ENCODE results near the gene DNAAF2.
"Not testable (repeated sequence)": the region's sequence is repeated elsewhere in the genome, so short reads cannot be mapped to it uniquely, and the experiment has no call there.

DNAAF2 gene, protein sequence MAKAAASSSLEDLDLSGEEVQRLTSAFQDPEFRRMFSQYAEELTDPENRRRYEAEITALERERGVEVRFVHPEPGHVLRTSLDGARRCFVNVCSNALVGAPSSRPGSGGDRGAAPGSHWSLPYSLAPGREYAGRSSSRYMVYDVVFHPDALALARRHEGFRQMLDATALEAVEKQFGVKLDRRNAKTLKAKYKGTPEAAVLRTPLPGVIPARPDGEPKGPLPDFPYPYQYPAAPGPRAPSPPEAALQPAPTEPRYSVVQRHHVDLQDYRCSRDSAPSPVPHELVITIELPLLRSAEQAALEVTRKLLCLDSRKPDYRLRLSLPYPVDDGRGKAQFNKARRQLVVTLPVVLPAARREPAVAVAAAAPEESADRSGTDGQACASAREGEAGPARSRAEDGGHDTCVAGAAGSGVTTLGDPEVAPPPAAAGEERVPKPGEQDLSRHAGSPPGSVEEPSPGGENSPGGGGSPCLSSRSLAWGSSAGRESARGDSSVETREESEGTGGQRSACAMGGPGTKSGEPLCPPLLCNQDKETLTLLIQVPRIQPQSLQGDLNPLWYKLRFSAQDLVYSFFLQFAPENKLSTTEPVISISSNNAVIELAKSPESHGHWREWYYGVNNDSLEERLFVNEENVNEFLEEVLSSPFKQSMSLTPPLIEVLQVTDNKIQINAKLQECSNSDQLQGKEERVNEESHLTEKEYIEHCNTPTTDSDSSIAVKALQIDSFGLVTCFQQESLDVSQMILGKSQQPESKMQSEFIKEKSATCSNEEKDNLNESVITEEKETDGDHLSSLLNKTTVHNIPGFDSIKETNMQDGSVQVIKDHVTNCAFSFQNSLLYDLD

DNA sequence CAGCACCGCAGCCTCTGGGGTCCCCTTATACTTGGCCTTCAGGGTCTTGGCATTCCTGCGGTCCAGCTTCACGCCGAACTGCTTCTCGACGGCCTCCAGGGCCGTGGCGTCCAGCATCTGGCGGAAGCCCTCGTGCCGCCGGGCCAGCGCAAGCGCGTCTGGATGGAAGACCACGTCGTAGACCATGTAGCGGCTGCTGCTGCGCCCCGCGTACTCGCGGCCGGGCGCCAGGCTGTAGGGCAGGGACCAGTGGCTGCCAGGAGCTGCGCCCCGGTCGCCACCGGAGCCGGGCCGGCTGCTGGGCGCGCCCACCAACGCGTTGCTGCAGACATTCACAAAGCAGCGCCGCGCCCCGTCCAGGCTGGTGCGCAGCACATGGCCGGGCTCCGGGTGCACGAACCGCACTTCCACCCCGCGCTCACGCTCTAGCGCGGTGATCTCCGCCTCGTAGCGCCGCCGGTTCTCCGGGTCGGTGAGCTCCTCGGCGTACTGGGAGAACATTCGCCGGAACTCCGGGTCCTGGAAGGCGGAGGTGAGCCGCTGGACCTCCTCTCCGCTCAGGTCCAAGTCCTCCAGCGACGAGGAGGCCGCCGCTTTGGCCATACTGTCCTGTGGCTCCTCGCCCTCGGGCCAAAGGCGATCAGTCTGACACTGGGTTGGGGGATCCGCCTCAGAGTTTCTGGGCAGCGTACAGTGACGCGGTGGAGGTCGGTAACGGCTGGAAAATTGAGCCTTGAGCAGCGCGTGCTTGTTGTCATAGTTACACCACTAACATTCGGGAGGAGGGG, at the start of gene DNAAF2:
DNAAF2 (minus strand) TSS at position 698 of the 788 bp plus-strand sequence; CDS start at position 603, 95 bp downstream.
- peak; percentile 41 to 52 for DNase-seq (ENCODE audit: low read depth in 1 of 2, low spot score in 1 of 2)

DNA sequence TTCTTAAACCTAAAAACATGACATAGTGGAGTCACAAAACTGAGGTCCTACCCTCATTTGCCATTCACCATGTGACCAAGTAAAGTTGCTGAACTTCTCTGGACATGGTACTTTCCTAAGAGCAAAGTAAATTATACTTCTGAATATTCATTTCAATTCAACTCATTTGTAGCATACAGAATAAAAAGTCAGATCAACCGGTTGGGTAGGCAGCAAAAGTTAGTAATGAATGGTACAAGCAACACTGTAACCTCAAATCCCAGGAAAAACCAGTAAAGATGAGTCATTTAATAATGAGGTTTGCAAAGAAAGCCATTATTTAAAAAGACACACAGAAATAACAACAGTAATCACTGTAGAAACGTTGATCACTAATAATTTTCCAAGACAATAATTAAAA, 44.2 kb upstream of the DNAAF2 start:
- DNase-seq (ENCODE audit: low read depth in 1 of 2, low spot score in 1 of 2) = no peak

GRCh38 chr14:49677643-49678042, 42.6 kb upstream of the DNAAF2 start:
- DNase-seq (ENCODE audit: low read depth in 1 of 2, low spot score in 1 of 2) = no peak

DNA sequence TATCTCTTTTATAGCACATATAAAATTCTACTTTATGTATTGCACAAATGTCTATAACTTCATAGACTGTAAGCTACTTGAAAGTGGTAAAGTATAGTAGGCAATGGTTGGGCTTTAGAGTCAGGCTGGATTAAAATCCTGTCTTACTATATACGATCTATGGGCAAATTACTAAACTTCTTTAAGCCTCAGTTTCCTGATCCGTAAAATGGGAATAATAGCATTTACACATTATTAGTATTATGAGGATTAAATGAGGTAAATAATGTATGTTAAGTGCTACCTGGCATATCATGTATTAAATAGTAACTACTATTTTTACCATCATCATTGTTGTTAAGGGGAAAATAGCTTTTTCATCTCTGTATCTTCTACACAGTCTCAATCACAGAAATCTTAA, 38.5 kb upstream of the DNAAF2 start:
- no peak for DNase-seq (ENCODE audit: low read depth in 1 of 2, low spot score in 1 of 2)

GRCh38 chr14:49670475-49670874, 35.4 kb upstream of the DNAAF2 start:
- no peak for DNase-seq (ENCODE audit: low read depth in 1 of 2, low spot score in 1 of 2)

DNA sequence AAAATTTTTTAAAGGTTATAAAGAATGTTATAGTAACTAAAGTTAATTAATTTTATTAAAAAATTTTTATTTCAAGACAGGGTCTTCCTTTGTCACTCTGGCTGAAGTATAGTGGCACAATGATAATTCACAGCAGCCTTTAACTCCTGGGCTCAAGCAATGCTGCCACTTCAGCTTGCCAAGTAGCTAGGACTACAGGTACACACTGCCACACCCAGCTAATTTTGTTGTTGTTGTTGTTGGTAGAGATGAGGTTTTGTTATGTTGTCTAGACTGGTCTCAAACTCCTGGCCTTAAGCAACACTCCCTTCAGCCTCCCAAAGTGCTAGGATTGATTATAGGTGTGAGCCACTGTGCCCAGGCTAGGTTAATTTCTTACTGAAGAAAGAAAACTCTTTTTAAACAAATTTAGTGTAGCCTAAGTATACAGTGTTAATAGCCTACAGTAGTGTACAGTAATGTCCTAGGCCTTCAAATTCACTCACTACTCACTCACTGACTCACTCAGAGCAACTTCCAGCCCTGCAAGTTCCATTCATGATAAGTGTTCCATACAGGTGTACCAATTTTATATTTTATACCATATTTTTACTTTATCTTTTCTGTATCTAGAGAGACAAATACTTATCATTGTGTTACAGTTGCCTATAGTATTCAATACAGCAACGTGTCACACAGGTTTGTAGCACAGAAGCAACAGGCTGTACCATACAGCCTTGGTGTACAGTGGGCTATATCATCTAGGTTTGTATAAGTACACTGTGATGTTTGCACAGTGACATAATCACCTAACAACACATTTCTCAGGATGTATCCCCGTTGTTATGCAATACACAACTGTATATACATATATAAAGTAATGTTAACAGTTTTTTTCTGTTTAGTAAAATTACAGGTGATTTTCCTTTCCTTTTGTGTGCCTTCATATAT, 24.7 kb upstream of the DNAAF2 start:
- no peak for DNase-seq (ENCODE audit: low read depth in 1 of 2, low spot score in 1 of 2)

- DNase-seq (ENCODE audit: low read depth in 1 of 2, low spot score in 1 of 2) = not testable (repeated sequence)
Observed at GRCh38 chr14:49657500-49657899, 22.5 kb upstream of the DNAAF2 start.

- DNase-seq (ENCODE audit: low read depth in 1 of 2, low spot score in 1 of 2) = no peak
Observed at GRCh38 chr14:49654511-49654910, 19.5 kb upstream of the DNAAF2 start.

DNA sequence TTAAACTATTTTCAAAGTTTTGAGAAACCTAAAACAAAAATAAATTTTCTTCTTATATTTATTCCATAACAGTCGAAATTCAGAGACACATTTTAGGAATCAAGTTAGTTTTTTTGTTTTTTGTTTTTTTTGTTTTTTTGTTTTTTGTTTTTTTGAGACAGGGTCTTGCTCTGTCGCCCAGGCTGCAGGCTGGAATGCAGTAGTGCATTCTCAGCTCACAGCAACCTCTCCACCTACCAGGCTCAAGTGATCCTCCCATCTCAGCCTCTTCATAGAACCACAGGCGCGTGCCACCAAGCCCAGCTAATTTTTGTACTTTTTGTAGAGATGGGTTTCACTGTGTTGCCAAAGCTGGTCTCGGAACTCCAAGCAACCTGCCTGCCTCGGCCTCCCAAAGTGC, 18.5 kb upstream of the DNAAF2 start:
- no peak for DNase-seq (ENCODE audit: low read depth in 1 of 2, low spot score in 1 of 2)

DNA sequence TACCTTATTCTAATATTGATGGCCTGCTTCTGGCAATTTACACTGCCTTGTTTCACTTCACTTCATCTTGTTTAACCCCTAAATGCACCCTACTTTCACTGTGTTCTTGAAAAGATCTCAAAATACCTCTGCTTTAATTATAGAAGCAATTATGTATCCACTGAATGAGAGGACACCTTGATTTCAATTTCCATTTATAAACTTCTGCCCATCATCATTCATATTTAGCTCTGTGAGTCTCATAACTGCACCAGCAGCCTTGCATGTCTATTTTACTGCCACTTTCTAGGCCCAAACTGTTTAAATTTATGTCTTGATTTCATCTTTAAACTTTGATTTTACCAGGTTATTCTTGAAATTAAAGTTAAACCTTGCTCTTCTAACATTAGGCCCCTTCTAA, 7.1 kb upstream of the DNAAF2 start:
- DNase-seq (ENCODE audit: low read depth in 1 of 2, low spot score in 1 of 2) = no peak

- no peak for DNase-seq (ENCODE audit: low read depth in 1 of 2, low spot score in 1 of 2)
Observed at GRCh38 chr14:49641697-49642129, 6.7 kb upstream of the DNAAF2 start.

- DNase-seq (ENCODE audit: low read depth in 1 of 2, low spot score in 1 of 2) = no peak
Observed at GRCh38 chr14:49640540-49641417, 5.7 kb upstream of the DNAAF2 start.

DNA sequence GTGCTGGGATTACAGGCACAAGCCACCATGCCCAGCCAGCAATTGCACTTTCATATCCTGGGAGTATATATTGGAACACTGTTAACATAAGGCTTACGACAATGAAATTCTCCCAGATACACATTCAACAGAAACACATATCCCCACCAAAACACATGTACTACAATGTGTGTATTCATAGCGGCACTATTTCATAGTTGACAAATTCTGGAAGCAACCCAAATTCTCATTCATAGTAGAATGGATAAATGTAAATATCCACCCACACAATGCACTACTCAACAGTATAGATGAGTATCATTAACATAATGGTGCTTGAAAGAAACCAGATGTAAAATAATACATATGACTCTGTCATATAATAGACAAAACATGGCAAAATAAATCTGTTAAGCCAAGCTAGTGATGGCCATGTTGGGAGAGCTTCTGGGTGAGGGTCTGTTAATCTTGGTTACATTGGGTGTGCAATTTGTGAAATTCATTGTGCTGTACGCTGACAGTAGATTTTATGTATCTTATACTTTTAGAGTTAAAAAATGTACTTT, 2.6 kb upstream of the DNAAF2 start:
- no peak for DNase-seq (ENCODE audit: low read depth in 1 of 2, low spot score in 1 of 2)

GRCh38 chr14:49636866-49637265, 1.8 kb upstream of the DNAAF2 start:
- DNase-seq (ENCODE audit: low read depth in 1 of 2, low spot score in 1 of 2) = no peak

DNA sequence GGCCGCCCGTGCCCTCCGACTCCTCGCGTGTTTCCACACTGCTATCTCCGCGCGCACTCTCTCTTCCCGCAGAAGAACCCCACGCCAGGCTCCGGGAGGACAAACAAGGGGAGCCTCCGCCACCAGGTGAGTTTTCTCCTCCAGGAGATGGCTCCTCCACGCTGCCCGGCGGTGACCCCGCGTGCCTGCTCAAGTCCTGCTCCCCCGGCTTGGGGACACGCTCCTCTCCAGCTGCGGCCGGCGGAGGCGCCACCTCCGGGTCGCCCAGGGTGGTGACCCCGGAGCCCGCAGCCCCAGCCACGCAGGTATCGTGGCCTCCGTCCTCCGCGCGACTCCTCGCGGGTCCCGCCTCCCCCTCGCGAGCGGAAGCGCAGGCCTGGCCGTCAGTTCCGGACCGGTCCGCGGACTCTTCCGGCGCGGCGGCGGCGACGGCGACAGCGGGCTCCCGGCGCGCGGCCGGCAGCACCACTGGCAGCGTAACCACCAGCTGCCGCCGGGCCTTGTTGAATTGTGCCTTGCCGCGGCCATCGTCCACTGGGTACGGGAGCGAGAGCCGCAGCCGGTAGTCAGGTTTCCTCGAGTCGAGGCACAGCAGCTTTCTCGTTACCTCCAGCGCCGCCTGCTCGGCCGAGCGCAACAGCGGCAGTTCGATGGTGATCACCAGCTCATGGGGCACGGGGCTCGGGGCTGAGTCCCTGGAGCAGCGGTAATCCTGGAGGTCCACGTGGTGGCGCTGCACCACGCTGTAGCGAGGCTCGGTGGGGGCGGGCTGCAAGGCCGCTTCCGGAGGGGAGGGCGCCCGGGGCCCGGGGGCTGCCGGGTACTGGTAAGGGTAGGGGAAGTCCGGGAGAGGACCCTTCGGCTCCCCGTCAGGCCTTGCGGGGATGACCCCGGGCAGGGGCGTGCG, 1.2 kb downstream of the DNAAF2 start:
- peak; percentile 88 to 95 for DNase-seq (ENCODE audit: low read depth in 1 of 2, low spot score in 1 of 2)

DNA sequence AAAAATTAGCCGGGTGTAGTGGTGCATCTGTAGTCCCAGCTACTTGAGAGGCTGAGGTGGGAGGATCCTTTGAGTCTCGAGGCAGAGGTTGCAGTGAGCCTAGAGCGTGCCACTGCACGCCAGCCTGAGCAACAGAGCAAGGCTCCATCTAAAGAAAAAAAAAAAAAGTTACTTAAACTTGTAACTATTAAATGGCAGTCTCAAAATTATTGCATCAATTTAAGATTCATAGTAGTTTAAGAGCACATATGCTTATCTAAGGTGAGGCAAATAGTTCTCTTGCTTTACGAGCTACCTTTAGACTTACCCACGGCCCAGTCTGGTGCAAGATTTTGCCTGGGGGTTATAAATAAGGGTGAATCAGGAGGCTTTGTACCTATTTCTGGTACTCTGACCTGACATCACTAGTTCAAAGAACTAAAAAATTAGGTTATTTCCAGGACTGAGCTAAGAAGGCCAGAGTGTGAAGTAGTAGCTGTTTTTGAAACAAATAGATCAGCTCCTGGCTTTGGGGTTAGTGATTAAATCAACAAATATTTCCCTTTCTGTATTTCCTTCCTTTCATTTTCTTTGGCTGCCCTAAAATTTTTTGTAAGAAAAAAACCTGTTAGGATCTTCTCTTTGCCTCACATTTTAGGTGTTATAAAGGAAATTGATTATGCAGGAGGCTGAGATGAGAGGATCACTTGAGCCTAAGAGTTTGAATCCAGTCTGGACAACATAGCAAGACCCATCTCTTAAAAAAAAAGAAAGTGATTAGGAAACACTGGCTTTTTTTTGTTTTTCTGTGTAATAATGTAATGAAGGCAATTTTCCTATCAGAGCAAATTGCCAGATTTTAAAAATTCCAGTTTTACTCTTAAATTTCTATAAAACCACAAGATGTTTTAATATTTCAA, 10.9 kb downstream of the DNAAF2 start:
- no peak for DNase-seq (ENCODE audit: low read depth in 1 of 2, low spot score in 1 of 2)

DNA sequence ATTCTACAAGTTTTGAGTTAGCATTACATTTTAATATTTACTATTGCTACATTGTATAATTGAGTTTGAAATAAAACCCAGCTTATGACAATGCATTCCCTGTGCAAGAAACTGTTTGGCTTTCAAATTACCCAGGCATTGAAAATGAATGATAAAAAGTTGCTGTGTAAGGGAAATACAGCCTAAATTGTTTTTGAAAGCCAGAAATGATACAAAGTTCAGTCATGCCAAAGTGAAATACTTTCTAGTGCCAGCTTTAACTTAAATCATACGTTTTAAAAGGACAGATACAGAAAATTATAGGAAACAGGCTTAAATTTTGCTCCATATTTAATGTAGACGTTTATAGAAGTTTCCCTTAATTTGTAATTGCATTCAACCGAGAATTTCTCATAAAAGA, 11.7 kb downstream of the DNAAF2 start:
- no peak for DNase-seq (ENCODE audit: low read depth in 1 of 2, low spot score in 1 of 2)
